Stimulated activated CD8-positive, alpha-beta memory T cell treated with anti-CD3 and anti-CD28 coated beads, Interleukin-4, amount 100 ng/mL, for 48 hours (primary cell): ENCODE measurements around the gene RIC8A.
"Not testable (repeated sequence)": the region's sequence is repeated elsewhere in the genome, so short reads cannot be mapped to it uniquely, and the experiment has no call there.

Experiments
- DNase-seq: peaks from one replicate; pipeline ENCODE4 v3.0.0-alpha.2; 2020

The RIC8A gene

DNA sequence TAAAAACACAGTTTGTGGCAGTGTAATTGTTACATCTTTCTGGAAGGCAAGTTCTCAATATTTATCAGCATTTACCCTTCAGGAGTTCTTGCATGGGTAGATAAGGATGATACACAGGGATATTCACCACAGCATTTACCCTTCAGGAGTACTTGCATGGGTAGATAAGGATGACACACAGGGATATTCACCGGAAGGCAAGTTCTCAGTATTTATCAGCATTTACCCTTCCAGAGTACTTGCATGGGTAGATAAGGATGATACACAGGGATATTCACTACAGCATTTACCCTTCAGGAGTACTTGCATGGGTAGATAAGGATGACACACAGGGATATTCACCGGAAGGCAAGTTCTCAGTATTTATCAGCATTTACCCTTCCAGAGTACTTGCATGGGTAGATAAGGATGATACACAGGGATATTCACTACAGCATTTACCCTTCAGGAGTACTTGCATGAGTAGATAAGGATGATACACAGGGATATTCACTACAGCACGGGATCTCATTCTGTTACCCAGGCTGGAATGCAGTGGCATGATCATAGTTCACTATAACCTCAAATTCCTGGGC lies 13.2 kb downstream of the RIC8A start:
- DNase-seq: not testable (repeated sequence)

DNA sequence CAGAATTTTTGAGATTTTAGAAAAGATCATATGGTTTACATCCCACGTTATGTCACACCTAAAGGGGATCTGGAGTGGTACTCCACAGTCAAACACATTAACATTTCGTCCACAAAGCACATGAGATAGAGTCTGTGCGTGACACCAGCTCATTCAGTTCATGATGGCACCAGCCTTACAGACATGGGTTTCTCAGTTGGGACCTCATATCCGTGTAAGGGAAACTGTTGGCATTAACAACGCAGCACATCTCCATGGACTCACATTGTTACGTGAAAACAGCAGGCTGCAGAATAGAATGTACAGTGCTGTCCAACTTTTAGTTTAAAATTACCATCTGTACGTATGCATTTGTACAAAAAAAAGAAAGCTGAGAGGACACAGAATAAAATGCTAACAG lies 14.0 kb downstream of the RIC8A start:
- DNase-seq: no peak

GRCh38 chr11:221998-222789 lies 14.7 kb downstream of the RIC8A start:
- no peak for DNase-seq

GRCh38 chr11:223026-223789 lies 15.7 kb downstream of the RIC8A start:
- no peak for DNase-seq

DNA sequence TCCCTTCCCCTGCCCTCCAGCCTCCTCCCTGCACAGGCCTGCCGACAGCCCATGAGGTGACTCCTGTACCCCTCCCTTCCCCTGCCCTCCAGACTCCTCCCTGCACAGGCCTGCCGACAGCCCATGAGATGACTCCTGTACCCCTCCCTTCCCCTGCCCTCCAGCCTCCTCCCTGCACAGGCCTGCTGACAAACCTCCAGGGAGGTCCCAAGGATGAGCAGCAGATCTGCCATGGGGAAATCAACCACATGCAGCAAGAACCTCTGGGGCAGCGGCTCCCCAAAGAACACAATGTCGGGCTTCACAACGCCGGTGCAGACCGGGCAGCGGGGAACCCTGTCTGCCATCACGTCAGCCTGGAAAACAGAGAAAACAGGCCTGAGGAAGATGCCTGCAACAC lies 16.4 kb downstream of the RIC8A start:
- no peak for DNase-seq

- no peak for DNase-seq
Measured at GRCh38 chr11:224424-224823, 16.9 kb downstream of the RIC8A start.

DNA sequence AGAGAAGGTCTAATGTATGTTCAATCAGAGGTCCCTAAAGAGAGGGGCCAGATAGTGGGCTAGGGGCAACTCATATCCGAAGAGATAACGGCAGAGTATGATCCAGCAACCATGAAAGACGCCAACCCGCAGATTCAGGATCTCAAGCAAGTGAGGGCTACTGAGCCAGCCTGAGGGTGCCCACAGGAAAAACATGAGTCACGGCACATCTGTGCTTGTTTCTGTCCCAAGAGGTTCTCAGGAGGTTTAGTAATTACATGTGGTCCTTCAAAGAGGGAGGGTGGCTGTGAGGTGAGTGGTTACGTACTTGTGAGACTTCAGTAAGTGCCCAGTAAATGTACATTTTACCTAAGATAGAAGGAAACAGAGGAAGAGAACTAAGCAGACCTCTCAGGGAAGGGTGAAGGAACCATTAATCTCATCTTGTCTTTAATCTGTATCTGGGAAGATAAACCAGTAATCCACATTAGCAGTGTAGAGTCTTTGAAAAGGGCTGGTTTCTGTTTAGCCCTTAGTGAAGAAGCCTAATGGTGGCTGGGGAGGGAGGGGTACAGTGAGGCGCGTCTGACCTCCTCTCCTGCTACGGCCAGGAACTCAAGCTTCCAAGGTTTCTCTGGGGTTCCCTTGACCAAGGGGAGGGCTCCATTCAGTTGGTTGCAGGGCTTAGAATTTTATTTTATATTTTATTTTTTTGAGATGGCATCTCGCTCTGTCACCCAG lies 18.4 kb downstream of the RIC8A start:
- DNase-seq: no peak

DNA sequence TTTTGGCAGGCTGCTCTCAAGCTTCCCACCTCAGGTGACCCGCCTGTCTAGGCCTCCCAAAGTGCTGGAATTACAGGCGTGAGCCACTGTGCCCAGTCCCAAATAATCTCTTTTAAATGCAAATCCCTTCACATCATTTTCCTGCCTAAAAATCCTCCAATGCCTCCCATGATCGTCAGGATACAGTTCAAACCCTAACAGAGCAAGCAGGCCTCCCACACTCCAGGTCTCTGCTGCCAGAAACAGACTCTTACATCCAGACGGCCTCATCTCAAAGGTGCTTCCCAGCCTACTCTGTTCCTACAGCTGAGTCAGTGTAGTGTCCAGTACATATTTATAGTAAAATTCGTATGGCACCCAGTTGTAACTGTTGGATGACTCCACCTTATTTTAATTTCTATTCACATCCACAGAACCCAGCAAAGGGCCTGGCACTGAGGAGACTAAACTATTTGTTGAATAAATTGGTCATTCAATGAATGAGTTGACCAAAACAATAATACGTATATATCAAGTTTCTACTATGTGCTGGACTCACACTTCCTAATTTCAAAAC lies 20.4 kb downstream of the RIC8A start:
- no peak for DNase-seq

- DNase-seq: no peak
Measured at GRCh38 chr11:230431-230830, 22.9 kb downstream of the RIC8A start.

GRCh38 chr11:232783-233565 lies 25.5 kb downstream of the RIC8A start:
- no peak for DNase-seq

DNA sequence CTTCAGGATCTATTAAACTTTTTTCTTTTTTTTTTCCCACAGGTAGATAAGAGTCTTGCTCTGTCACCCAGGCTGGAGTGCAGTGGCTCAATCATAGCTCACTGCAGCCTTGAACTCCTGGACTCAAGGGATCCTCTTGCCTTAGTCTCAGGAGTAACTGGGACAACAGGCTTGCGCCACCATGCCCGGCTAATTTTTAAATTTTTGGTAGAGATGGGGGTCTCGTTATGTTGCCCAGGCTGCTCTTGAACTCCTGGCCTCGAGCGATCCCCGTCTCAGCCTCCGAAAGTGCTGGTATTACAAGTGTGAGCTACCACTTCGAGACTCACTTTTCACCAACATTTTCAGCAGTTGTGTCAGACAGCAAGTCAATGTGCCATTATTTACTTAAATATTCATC lies 27.7 kb downstream of the RIC8A start:
- no peak for DNase-seq

DNA sequence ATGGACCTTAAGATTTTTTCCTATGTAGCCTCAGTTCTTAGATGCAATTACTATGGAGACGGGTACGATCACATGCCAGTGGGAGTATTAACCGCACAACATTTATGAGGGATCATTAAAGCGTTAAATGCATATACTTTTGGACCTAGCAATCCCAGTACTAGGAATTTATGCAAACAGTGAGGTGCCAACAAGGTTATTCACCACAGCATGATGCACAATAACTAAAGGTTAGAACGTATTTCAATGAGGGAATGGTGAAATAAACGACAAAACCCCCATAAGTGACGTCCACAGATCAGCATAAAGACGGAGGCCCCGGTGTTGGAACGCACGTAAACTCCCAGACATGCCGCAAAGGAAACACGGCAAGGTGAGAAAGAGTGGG lies 28.1 kb downstream of the RIC8A start:
- DNase-seq: no peak

DNA sequence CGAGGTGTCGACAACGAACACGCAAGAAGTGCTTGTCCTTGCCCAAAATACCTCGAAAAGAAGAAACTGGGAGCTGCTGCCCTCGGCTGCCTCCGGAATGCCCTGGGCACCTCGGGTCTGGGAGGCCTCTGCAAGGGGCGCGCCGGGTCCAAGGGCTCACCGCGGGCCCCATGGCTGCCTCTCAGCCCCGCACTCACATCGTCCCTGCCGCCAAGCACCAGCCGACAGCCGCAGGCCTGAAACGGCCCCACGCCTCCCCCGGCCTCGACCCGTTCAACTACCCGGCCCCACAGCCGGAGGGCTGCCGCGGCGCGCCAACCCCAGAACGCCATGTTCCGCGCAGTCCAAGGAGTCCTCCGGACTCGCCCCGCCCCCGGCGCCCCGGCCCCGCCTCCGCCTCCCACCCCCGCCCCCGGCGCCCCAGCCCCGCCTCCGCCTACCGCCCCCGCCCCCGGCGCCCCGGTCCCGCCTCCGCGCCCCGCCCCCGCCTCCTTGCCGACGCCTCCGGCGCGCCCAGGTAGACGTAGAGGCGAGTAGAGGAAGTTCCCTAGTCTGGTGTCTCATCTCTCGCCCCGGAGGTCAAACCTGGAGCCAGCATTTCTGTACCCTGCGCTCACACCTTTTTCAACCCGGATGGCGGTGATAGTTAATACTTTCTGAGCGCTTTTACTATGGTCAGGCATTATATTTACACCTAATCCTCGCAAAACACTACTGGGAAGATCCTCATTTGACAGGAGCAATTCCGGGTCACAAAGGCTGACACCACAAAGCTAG lies 28.7 kb downstream of the RIC8A start, which contains the start of gene SIRT3:
TSS of gene SIRT3 (minus strand) at position 346 of the 777 bp plus-strand sequence. CDS start at position 332, 14 bp downstream.
- peak; percentile 82 for DNase-seq

DNA sequence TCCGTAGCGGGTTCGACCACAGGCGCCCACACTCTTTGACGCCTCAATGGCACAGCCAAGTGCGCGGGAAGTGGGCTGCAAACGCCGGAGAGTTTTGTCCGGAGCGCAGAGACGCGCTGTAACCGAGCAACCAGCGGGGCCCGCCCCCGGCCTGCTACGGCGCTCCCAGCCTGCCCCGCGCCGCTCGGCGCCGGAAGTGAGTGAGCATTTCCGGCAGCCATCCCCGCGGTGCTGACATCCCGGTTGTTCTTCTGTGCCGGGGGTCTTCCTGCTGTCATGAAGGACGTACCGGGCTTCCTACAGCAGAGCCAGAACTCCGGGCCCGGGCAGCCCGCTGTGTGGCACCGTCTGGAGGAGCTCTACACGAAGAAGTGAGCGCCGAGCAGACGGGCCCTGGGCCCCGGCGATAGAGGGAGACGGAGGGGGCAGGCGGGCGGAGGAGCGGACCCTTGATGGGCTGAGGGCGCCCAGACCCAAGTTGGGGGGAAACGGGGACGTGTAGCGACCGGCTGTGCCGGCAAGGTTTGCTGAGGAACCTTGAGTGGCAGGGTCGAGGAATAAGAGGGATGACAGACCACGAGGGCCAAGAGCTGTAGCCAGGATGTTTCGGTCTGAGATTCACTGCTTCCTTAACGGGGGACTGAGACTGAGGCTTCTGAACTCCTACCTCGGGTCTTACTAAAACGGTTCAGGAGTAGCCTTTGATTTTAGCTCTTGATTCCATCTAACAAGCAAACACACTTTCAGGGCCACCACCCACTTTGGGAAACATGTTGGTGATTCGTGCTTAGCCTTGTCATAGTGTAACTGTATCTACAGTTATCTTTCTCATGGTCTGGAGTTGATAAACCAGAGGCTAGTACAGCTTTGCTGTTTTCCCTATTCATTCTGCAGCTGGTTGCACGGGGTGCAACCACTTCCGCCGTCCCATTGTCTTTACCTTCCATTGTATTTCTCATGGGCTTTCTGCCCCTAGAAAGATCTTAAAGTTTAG lies 29.6 kb downstream of the RIC8A start, which contains the start of gene PSMD13:
TSS of gene PSMD13 (plus strand) at position 203 of the 994 bp plus-strand sequence. CDS start at position 277, 74 bp downstream.
- DNase-seq: peak; percentile 93

DNA sequence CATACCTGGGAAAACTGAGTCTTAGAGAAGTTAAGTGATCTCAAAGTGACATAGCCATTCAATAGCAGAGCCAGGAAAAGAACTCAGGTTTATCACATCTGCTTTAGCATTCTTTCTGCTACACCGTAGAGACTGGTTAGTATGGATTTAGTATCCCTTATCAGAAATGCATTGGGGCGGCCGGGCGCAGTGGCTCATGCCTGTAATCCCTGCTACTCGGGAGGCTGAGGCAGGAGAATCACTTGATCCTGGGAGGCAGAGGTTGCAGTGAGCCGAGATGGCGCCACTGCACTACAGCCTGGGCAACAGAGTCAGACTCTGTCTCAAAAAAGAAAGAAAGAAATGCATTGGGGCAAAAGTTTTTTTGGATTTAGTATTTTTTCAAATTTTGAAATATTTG lies 30.8 kb downstream of the RIC8A start:
- DNase-seq: not testable (repeated sequence)

GRCh38 chr11:240315-240714 lies 32.8 kb downstream of the RIC8A start:
- no peak for DNase-seq

DNA sequence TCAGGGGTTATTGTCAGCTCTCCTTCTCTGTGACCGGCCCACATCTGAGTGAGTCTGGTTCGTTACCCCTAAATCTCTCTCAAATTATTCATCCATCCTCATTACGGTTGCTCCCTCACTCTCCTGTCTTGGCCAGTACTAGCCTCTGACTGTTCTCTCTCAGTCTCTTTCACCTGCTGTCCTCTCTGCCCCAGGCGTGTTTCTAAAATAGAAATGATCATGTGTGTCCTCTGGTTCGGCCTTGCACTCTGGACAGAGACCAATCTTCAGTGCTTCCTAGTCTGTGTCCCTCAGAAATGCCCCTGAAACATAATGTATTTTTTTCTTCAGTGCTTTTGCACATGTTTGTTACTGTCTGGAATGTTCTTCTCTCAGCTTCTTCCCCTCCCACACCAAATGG lies 34.1 kb downstream of the RIC8A start:
- DNase-seq: peak; percentile 8

DNA sequence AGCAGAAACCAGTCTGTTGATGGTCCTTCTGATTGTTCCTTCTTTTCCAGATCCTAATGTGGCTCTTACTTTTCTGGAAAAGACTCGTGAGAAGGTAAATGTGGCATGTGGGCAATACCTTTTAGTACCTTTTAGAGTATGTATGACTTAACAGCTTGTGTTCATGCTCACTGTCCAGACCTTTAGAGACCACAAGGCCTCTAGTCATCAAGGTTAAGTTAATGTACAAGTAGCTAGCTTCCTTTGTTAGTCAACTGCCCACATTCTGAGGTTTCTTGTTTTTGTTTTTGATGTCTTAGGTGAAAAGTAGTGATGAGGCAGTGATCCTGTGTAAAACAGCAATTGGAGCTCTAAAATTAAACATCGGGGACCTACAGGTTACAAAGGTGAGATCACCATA lies 36.9 kb downstream of the RIC8A start:
- DNase-seq: no peak

- no peak for DNase-seq
Measured at GRCh38 chr11:249062-249461, 41.6 kb downstream of the RIC8A start.

DNA sequence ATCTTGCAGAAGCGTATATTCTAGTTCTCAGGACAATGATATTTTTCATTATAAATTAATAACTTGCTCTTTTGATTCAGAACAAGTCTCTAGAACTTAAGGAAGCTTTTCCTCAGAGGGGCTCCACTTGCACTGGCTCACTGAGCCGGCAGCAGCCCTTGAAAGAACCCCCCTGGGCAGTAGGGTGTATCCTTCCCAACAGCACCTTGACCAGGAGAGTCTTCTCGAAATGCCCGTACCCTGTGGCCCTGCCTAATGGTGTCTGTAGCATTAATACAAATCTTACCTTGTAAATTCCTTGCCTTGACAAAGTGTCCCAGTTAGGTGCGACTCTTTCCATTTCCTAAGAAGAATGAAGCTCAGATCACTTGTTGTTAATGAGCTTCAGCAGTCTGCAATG lies 42.8 kb downstream of the RIC8A start:
- peak; percentile 19 for DNase-seq
